ENCODE data around the gene GOLGA3. TPM values are rescaled to one million over a fixed set of nuclear protein-coding genes. Genes with fewer than 3 reads are reported as not detected.

The GOLGA3 gene
- total and polyA plus RNA-seq, 2 experiments from 2014 or later = 10.3 to 57.8 TPM

DNA sequence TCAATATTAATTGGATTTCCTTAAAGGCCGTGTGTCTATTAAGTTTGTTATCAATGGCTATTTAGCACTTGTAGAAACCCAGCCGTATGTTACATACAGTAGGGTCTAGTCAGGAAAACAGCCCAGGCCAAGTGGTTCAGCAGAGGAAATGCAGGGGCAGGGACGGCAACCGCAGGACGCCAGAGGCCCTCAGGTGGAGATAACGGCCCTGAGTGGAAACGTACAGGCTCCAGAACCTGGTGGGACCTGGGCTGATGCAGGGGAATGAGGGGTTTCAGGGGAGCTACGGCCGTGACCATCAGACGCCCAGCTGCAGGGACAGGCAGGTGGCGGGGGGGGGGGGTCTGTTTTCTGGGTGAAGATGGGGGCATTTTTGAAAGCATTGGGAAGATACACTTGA, 63.3 kb downstream of the GOLGA3 start:
- Histone ChIP-seq H2AFZ (no peak overlapping the region), H3K4me3 (no peak overlapping the region), H3K27ac (ENCODE audit: low read depth) (no peak overlapping the region), H3K27me3 (ENCODE audit: insufficient read depth) (no peaks in the 10 kb centered on the region), H3K4me1 (ENCODE audit: insufficient read depth) (peaks cover 4% of the 10 kb centered on the region; the same call in 1 of the 2 replicates), H3K9me2 (ENCODE audit: insufficient read depth) (no peaks in the 10 kb centered on the region), H3K79me2 (replicated peaks; ENCODE audit: insufficient read depth) (peaks cover 20% of the 10 kb centered on the region), H3K36me3 (ENCODE audit: insufficient read depth) (no peaks in the 10 kb centered on the region), H3F3A (replicated peaks; ENCODE audit: low read depth) (peaks cover 25% of the 10 kb centered on the region), H4K20me1 (replicated peaks; ENCODE audit: insufficient read depth) (peaks cover 11% of the 10 kb centered on the region), H3K4me2 (no peak overlapping the region)
- H3K27ac Mint-ChIP-seq = no peak overlapping the region
- TF ChIP-seq, protein P1, sequence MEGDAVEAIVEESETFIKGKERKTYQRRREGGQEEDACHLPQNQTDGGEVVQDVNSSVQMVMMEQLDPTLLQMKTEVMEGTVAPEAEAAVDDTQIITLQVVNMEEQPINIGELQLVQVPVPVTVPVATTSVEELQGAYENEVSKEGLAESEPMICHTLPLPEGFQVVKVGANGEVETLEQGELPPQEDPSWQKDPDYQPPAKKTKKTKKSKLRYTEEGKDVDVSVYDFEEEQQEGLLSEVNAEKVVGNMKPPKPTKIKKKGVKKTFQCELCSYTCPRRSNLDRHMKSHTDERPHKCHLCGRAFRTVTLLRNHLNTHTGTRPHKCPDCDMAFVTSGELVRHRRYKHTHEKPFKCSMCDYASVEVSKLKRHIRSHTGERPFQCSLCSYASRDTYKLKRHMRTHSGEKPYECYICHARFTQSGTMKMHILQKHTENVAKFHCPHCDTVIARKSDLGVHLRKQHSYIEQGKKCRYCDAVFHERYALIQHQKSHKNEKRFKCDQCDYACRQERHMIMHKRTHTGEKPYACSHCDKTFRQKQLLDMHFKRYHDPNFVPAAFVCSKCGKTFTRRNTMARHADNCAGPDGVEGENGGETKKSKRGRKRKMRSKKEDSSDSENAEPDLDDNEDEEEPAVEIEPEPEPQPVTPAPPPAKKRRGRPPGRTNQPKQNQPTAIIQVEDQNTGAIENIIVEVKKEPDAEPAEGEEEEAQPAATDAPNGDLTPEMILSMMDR (conservative IDR thresholded peaks at IDR 0.05; ENCODE audit: low read depth in 2 of 2) = no peak
- no peak for TF ChIP-seq NANOG (IDR thresholded peaks at IDR 0.05; ENCODE audit: borderline replicate concordance)
- TF ChIP-seq, protein P2, sequence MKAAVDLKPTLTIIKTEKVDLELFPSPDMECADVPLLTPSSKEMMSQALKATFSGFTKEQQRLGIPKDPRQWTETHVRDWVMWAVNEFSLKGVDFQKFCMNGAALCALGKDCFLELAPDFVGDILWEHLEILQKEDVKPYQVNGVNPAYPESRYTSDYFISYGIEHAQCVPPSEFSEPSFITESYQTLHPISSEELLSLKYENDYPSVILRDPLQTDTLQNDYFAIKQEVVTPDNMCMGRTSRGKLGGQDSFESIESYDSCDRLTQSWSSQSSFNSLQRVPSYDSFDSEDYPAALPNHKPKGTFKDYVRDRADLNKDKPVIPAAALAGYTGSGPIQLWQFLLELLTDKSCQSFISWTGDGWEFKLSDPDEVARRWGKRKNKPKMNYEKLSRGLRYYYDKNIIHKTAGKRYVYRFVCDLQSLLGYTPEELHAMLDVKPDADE (IDR thresholded peaks at IDR 0.05) = no peak
- TF ChIP-seq CREB1 (CRISPR knock-in tag; IDR thresholded peaks at IDR 0.05; ENCODE audit: low read depth) = no peak
- TF ChIP-seq, protein P3, sequence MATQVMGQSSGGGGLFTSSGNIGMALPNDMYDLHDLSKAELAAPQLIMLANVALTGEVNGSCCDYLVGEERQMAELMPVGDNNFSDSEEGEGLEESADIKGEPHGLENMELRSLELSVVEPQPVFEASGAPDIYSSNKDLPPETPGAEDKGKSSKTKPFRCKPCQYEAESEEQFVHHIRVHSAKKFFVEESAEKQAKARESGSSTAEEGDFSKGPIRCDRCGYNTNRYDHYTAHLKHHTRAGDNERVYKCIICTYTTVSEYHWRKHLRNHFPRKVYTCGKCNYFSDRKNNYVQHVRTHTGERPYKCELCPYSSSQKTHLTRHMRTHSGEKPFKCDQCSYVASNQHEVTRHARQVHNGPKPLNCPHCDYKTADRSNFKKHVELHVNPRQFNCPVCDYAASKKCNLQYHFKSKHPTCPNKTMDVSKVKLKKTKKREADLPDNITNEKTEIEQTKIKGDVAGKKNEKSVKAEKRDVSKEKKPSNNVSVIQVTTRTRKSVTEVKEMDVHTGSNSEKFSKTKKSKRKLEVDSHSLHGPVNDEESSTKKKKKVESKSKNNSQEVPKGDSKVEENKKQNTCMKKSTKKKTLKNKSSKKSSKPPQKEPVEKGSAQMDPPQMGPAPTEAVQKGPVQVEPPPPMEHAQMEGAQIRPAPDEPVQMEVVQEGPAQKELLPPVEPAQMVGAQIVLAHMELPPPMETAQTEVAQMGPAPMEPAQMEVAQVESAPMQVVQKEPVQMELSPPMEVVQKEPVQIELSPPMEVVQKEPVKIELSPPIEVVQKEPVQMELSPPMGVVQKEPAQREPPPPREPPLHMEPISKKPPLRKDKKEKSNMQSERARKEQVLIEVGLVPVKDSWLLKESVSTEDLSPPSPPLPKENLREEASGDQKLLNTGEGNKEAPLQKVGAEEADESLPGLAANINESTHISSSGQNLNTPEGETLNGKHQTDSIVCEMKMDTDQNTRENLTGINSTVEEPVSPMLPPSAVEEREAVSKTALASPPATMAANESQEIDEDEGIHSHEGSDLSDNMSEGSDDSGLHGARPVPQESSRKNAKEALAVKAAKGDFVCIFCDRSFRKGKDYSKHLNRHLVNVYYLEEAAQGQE (IDR thresholded peaks at IDR 0.05; ENCODE audit: unreplicated experiment) = no peak
- no peak for TF ChIP-seq EZH2 (IDR thresholded peaks at IDR 0.05; ENCODE audit: low read depth, unreplicated experiment)
- no peak for TF ChIP-seq POLR2AphosphoS5 (IDR thresholded peaks at IDR 0.05; ENCODE audit: low read depth)
- TF ChIP-seq EZH2phosphoT487 (IDR thresholded peaks at IDR 0.05; ENCODE audit: unreplicated experiment) = no peak
- TF ChIP-seq, protein P4, sequence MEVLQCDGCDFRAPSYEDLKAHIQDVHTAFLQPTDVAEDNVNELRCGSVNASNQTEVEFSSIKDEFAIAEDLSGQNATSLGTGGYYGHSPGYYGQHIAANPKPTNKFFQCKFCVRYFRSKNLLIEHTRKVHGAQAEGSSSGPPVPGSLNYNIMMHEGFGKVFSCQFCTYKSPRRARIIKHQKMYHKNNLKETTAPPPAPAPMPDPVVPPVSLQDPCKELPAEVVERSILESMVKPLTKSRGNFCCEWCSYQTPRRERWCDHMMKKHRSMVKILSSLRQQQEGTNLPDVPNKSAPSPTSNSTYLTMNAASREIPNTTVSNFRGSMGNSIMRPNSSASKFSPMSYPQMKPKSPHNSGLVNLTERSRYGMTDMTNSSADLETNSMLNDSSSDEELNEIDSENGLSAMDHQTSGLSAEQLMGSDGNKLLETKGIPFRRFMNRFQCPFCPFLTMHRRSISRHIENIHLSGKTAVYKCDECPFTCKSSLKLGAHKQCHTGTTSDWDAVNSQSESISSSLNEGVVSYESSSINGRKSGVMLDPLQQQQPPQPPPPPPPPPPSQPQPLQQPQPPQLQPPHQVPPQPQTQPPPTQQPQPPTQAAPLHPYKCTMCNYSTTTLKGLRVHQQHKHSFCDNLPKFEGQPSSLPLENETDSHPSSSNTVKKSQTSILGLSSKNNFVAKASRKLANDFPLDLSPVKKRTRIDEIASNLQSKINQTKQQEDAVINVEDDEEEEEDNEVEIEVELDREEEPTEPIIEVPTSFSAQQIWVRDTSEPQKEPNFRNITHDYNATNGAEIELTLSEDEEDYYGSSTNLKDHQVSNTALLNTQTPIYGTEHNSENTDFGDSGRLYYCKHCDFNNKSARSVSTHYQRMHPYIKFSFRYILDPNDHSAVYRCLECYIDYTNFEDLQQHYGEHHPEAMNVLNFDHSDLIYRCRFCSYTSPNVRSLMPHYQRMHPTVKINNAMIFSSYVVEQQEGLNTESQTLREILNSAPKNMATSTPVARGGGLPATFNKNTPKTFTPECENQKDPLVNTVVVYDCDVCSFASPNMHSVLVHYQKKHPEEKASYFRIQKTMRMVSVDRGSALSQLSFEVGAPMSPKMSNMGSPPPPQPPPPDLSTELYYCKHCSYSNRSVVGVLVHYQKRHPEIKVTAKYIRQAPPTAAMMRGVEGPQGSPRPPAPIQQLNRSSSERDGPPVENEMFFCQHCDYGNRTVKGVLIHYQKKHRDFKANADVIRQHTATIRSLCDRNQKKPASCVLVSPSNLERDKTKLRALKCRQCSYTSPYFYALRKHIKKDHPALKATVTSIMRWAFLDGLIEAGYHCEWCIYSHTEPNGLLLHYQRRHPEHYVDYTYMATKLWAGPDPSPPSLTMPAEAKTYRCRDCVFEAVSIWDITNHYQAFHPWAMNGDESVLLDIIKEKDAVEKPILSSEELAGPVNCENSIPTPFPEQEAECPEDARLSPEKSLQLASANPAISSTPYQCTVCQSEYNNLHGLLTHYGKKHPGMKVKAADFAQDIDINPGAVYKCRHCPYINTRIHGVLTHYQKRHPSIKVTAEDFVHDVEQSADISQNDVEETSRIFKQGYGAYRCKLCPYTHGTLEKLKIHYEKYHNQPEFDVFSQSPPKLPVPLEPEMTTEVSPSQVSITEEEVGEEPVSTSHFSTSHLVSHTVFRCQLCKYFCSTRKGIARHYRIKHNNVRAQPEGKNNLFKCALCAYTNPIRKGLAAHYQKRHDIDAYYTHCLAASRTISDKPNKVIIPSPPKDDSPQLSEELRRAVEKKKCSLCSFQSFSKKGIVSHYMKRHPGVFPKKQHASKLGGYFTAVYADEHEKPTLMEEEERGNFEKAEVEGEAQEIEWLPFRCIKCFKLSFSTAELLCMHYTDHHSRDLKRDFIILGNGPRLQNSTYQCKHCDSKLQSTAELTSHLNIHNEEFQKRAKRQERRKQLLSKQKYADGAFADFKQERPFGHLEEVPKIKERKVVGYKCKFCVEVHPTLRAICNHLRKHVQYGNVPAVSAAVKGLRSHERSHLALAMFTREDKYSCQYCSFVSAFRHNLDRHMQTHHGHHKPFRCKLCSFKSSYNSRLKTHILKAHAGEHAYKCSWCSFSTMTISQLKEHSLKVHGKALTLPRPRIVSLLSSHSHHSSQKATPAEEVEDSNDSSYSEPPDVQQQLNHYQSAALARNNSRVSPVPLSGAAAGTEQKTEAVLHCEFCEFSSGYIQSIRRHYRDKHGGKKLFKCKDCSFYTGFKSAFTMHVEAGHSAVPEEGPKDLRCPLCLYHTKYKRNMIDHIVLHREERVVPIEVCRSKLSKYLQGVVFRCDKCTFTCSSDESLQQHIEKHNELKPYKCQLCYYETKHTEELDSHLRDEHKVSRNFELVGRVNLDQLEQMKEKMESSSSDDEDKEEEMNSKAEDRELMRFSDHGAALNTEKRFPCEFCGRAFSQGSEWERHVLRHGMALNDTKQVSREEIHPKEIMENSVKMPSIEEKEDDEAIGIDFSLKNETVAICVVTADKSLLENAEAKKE (CRISPR knock-in tag; IDR thresholded peaks at IDR 0.05) = no peak
- no peak for TF ChIP-seq ZNF114 (CRISPR knock-in tag; IDR thresholded peaks at IDR 0.05)
- no peak for TF ChIP-seq JUNB (IDR thresholded peaks at IDR 0.05; ENCODE audit: unreplicated experiment)
- TF ChIP-seq ZNF331 (CRISPR knock-in tag; IDR thresholded peaks at IDR 0.05; ENCODE audit: low read depth) = no peak
- no peak for TF ChIP-seq STAT1 (IDR thresholded peaks at IDR 0.05; ENCODE audit: unreplicated experiment)
- H3K9me3 Mint-ChIP-seq = no peaks in the 10 kb centered on the region; the same call in 2 of the 3 replicates
- ATAC-seq (no peak), DNase-seq (ENCODE audit: low spot score) (no peak)
- peaks cover 4% of the 10 kb centered on the region for H3K36me3 Mint-ChIP-seq (ENCODE audit: low read depth)
- no peak overlapping the region for H3K4me3 Mint-ChIP-seq
- H3K4me1 Mint-ChIP-seq = peaks cover 12% of the 10 kb centered on the region
- peaks cover 17% of the 10 kb centered on the region for H3K27me3 Mint-ChIP-seq (ENCODE audit: insufficient read depth, low read depth, poor library complexity)

Measured in GM23338 (cell line).